Adipose tissue (tissue), 3 donors: ENCODE measurements around the gene ADAM8. TPM values are rescaled to one million over a fixed set of nuclear protein-coding genes. Genes with fewer than 3 reads are reported as not detected.
"Not testable (repeated sequence)": the region's sequence is repeated elsewhere in the genome, so short reads cannot be mapped to it uniquely, and the experiment has no call there.

Experiments used
- H3K27ac ChIP-seq: one replicate; pipeline ENCODE4 v1.5.1; 2013; ENCODE audit warnings: low read depth, low read length
- WGBS, 3 donors: extraction: QIAGEN DNeasy Blood & Tissue Kit; methylation state at CpG; one replicate each; pipeline ENCODE4 v1.1.7; 2013; 5-methylcytosine and 5-hydroxymethylcytosine counted together
- polyA plus RNA-seq, 3 donors: library from polyadenylated mRNA; stranded (reverse); fragments of 200-250 nt; gene quantifications; one replicate each; pipeline ENCODE4 v1.2.3, GENCODE V29; 2013
- donor health status: healthy with polysubstance abuse.
- donor health status: Bipolar disorder and iron deficiency.
- donor health status: healthy.

The ADAM8 gene
- polyA plus RNA-seq, 3 donors: 2.3 to 14.1 (median 3.8) TPM

- H3K27ac ChIP-seq: no peak overlapping the region
- WGBS, 3 donors: 83 to 94% (median 88%) methylated on average over 15 to 28 of the region's 28 CpGs
These were observed 3.0 kb downstream of the ADAM8 start for GRCh38 chr10:133273534-133274143.

- 91 to 94% (median 93%) methylated on average over 18 to 25 of the region's 25 CpGs for WGBS, 3 donors
- no peak overlapping the region for H3K27ac ChIP-seq
These were observed 3.7 kb downstream of the ADAM8 start for GRCh38 chr10:133272964-133273420.

GRCh38 chr10:133272301-133272963 lies 4.2 kb downstream of the ADAM8 start:
- 83 to 93% (median 88%) methylated on average over 27 to 29 of the region's 29 CpGs for WGBS, 3 donors
- no peak overlapping the region for H3K27ac ChIP-seq

- 85 to 88% (median 87%) methylated on average over 35 of the region's 35 CpGs for WGBS, 3 donors
- H3K27ac ChIP-seq: no peak overlapping the region
These were observed 5.0 kb downstream of the ADAM8 start for GRCh38 chr10:133271521-133272300.

- WGBS, 3 donors: 91 to 94% (median 94%) methylated on average over 18 to 19 of the region's 19 CpGs
- no peak overlapping the region for H3K27ac ChIP-seq
These were observed 5.8 kb downstream of the ADAM8 start for GRCh38 chr10:133270773-133271297.

- no peak overlapping the region for H3K27ac ChIP-seq
- WGBS, 3 donors: 90 to 93% (median 91%) methylated on average over 20 of the region's 20 CpGs
These were observed 6.5 kb downstream of the ADAM8 start for GRCh38 chr10:133270204-133270603.

GRCh38 chr10:133269367-133269766 lies 7.3 kb downstream of the ADAM8 start:
- WGBS, 3 donors: 90 to 91% (median 91%) methylated on average over 21 to 26 of the region's 26 CpGs
- H3K27ac ChIP-seq: no peak overlapping the region

- 94 to 96% (median 95%) methylated on average over 19 to 22 of the region's 22 CpGs for WGBS, 3 donors
- H3K27ac ChIP-seq: no peak overlapping the region
These were observed 8.1 kb downstream of the ADAM8 start for GRCh38 chr10:133268532-133268931.

GRCh38 chr10:133267829-133268228 lies 8.8 kb downstream of the ADAM8 start:
- WGBS, 3 donors: 88 to 95% (median 89%) methylated on average over 20 to 22 of the region's 22 CpGs
- H3K27ac ChIP-seq: no peak overlapping the region

- no peak overlapping the region for H3K27ac ChIP-seq
- 77 to 91% (median 82%) methylated on average over 14 of the region's 14 CpGs for WGBS, 3 donors
These were observed 9.4 kb downstream of the ADAM8 start for GRCh38 chr10:133267293-133267692.

GRCh38 chr10:133266056-133266795 lies 10.4 kb downstream of the ADAM8 start:
- no peak overlapping the region for H3K27ac ChIP-seq
- 81 to 91% (median 86%) methylated on average over 20 to 21 of the region's 21 CpGs for WGBS, 3 donors

- WGBS, 3 donors: 81 to 90% (median 88%) methylated on average over 10 of the region's 10 CpGs
- not testable (repeated sequence) for H3K27ac ChIP-seq
These were observed 11.6 kb downstream of the ADAM8 start for GRCh38 chr10:133265052-133265451.

GRCh38 chr10:133264461-133264860 lies 12.2 kb downstream of the ADAM8 start:
- no peak overlapping the region for H3K27ac ChIP-seq
- 60 to 83% (median 69%) methylated on average over 9 of the region's 9 CpGs for WGBS, 3 donors

GRCh38 chr10:133263674-133264073 lies 13.0 kb downstream of the ADAM8 start:
- H3K27ac ChIP-seq: no peak overlapping the region
- 88 to 91% (median 89%) methylated on average over 10 of the region's 10 CpGs for WGBS, 3 donors

- no peak overlapping the region for H3K27ac ChIP-seq
These were observed 14.0 kb downstream of the ADAM8 start for GRCh38 chr10:133262696-133263095.

GRCh38 chr10:133261726-133262325 lies 14.8 kb downstream of the ADAM8 start:
- peak overlapping the region; percentile 56 for H3K27ac ChIP-seq
- 1 to 3% (median 1%) methylated on average over 11 to 77 of the region's 79 CpGs for WGBS, 3 donors

More at GRCh38 chr10:133262696-133263095, 14.0 kb downstream of the ADAM8 start:
- 87 to 89% (median 88%) methylated on average over 12 to 14 of the region's 14 CpGs for WGBS, 3 donors

GRCh38 chr10:133260895-133261725 lies 15.6 kb downstream of the ADAM8 start:
- WGBS, 3 donors: 19 to 20% (median 19%) methylated on average over 44 to 50 of the region's 50 CpGs
- peak overlapping the region; percentile 56 for H3K27ac ChIP-seq
